Gastrocnemius medialis (tissue), 4 donors: ENCODE results near the gene TLK2. TPM values are rescaled to one million over a fixed set of nuclear protein-coding genes. Genes with fewer than 3 reads are reported as not detected.
"Not testable (repeated sequence)": the region's sequence is repeated elsewhere in the genome, so short reads cannot be mapped to it uniquely, and the experiment has no call there.

Experiments
- ATAC-seq, 2 donors: fragments of 150-250 bp; one replicate each; pipeline ENCODE4 v1.9.1; 2016
- DNase-seq, 2 donors: peaks; one replicate each; pipeline ENCODE4 v3.0.0-alpha.2; 2019
- H3K27ac ChIP-seq, 4 donors: fragments of 200-600 bp; sonication (generic); 1 replicate in 1 of 4; 2 replicates in 3 of 4; pipeline ENCODE4 v1.5.1; 2016 to 2018; ENCODE audit warnings: mild to moderate bottlenecking in 2 of 4, moderate library complexity in 1 of 4
- H3K27me3 ChIP-seq, 3 donors: fragments of 200-600 bp; sonication (generic) in 2 of 3; 1 replicate in 1 of 3; 2 replicates in 2 of 3; pipeline versions ENCODE4 v1.5.1 to v1.6.0; 2016 to 2019; ENCODE audit warnings: mild to moderate bottlenecking in 1 of 3, moderate library complexity in 1 of 3
- H3K36me3 ChIP-seq, 2 donors: fragments of 200-600 bp; sonication (generic) in 1 of 2; one replicate each; pipeline ENCODE4 v1.5.1; 2017 to 2018
- H3K4me1 ChIP-seq, 2 donors: fragments of 200-600 bp; sonication (generic) in 1 of 2; one replicate each; pipeline ENCODE4 v1.5.1; 2016 to 2017; ENCODE audit warnings: mild to moderate bottlenecking in 2 of 2
- H3K4me3 ChIP-seq, 4 donors: fragments of 200-600 bp; sonication (generic) in 3 of 4; 1 replicate in 1 of 4; 2 replicates in 3 of 4; pipeline ENCODE4 v1.5.1; 2016 to 2019; ENCODE audit warnings: mild to moderate bottlenecking in 2 of 4
- H3K9me3 ChIP-seq, 3 donors: fragments of 200-600 bp; sonication (generic) in 2 of 3; 1 replicate in 1 of 3; 2 replicates in 2 of 3; pipeline ENCODE4 v1.5.1; 2016 to 2019
- CTCF ChIP-seq, 5 experiments: fragments of 450-650 bp in 3 of 5; fragments of 200-600 bp in 2 of 5; sonication (generic) in 2 of 5; IDR thresholded peaks in 4 of 5; conservative IDR thresholded peaks in 1 of 5; 1 replicate in 4 of 5; 2 replicates in 1 of 5; pipeline ENCODE4 v1.5.1; 2016 to 2019; ENCODE audit warnings: antibody characterized with exemption in 5 of 5, mild to moderate bottlenecking in 3 of 5, moderate library complexity in 3 of 5
- POLR2A ChIP-seq, 2 donors: fragments of 450-650 bp; IDR thresholded peaks; one replicate each; pipeline ENCODE4 v1.6.1; 2017; ENCODE audit warnings: antibody characterized with exemption in 2 of 2, mild to moderate bottlenecking in 2 of 2, moderate library complexity in 2 of 2
- in situ Hi-C, 4 donors: fragments of 200-750 bp; cut with MboI; loops; one replicate each; pipeline versions ENCODE4 v1.15.0 to v1.8.0; 2017; ENCODE audit warnings: low sequenced_read_pairs in 4 of 4
- intact Hi-C: fragments of 100-400 bp; cut with DNase I; formaldehyde crosslinking; loops from one replicate; pipeline ENCODE4 v1.15.1; 2023; ENCODE audit warnings: low total_unique reads
- total RNA-seq, 4 donors: library from RNA; depleted of rRNA; stranded (reverse); fragments of >200 nt; gene quantifications; one replicate each; pipeline versions ENCODE4 v1.1.0 to v1.2.3, GENCODE V29; 2016

The TLK2 gene
- total RNA-seq, 4 donors from 2014 or later = 28.7 to 51.1 (median 47.3) TPM

GRCh38 chr17:62477718-62478408 is 762 bp upstream of the TLK2 start:
- peak; percentile 24 to 43 for ATAC-seq
- TF ChIP-seq CTCF (IDR thresholded peaks at IDR 0.05 in 4 of 5, conservative IDR thresholded peaks at IDR 0.05 in 1 of 5) = peak in 1 of 5 experiments; percentile 6
- peak in 1 of 2 donors; percentile 21 for DNase-seq

GRCh38 chr17:62478880-62479638 is 434 bp downstream of the TLK2 start:
- H3K9me3 ChIP-seq, H3K27me3 ChIP-seq, H3K36me3 ChIP-seq, in situ Hi-C loops: not testable (repeated sequence)
- TF ChIP-seq POLR2A (IDR thresholded peaks at IDR 0.05) (peak; percentile 48 to 58), CTCF (IDR thresholded peaks at IDR 0.05 in 4 of 5, conservative IDR thresholded peaks at IDR 0.05 in 1 of 5) (peak in 1 of 5 experiments; percentile 9)
- H3K27ac ChIP-seq = peak overlapping the region; percentile 84 to 96 (median 90)
- DNase-seq (peak in 1 of 2 donors; percentile 10), ATAC-seq (peak; percentile 57 to 69)
- intact Hi-C loops = loop anchor here (5.0 kb wide), 1 partner anchor 412 kb away; the partner anchor contains the start of gene MED13
- peaks cover 19 to 35% of the 10 kb centered on the region in 2 donors for H3K4me1 ChIP-seq
- peak overlapping the region; percentile 73 to 87 (median 80) for H3K4me3 ChIP-seq

More at GRCh38 chr17:62477718-62478408, 762 bp upstream of the TLK2 start:
- H3K9me3 ChIP-seq, in situ Hi-C loops, H3K27me3 ChIP-seq, H3K36me3 ChIP-seq: not testable (repeated sequence)
- peak overlapping the region; percentile 70 to 85 (median 74) for H3K4me3 ChIP-seq
- intact Hi-C loops = loop anchor here (5.0 kb wide), 1 partner anchor 411 kb away; the partner anchor contains the start of gene MED13
- H3K27ac ChIP-seq = peak overlapping the region; percentile 84 to 96 (median 90)
- peaks cover 19 to 28% of the 10 kb centered on the region in 2 donors for H3K4me1 ChIP-seq

GRCh38 chr17:62479639-62480258 is 1.1 kb downstream of the TLK2 start:
- H3K4me3 ChIP-seq = peak overlapping the region; percentile 73 to 87 (median 80)
- in situ Hi-C loops, H3K9me3 ChIP-seq, H3K27me3 ChIP-seq, H3K36me3 ChIP-seq: not testable (repeated sequence)
- intact Hi-C loops = loop anchor here (5.0 kb wide), 1 partner anchor 412 kb away; the partner anchor contains the start of gene MED13
- H3K4me1 ChIP-seq = peaks cover 19 to 40% of the 10 kb centered on the region in 2 donors
- ATAC-seq (peak; percentile 20 to 25), DNase-seq (peak; percentile 8 to 13)
- peak overlapping the region; percentile 84 to 96 (median 90) for H3K27ac ChIP-seq

GRCh38 chr17:62482553-62482952 is 3.9 kb downstream of the TLK2 start:
- intact Hi-C loops, H3K27ac ChIP-seq, H3K4me3 ChIP-seq, ATAC-seq, DNase-seq, H3K9me3 ChIP-seq, H3K36me3 ChIP-seq, in situ Hi-C loops, H3K27me3 ChIP-seq: not testable (repeated sequence)
- peaks cover 14 to 35% of the 10 kb centered on the region in 2 donors for H3K4me1 ChIP-seq

GRCh38 chr17:62490990-62491389 is 12.4 kb downstream of the TLK2 start:
- intact Hi-C loops, H3K4me3 ChIP-seq, H3K27ac ChIP-seq, in situ Hi-C loops, H3K27me3 ChIP-seq, H3K9me3 ChIP-seq, DNase-seq, H3K36me3 ChIP-seq, ATAC-seq: not testable (repeated sequence)
- peaks cover 19 to 20% of the 10 kb centered on the region in 2 donors for H3K4me1 ChIP-seq

- H3K9me3 ChIP-seq, H3K4me3 ChIP-seq, H3K36me3 ChIP-seq, ATAC-seq, DNase-seq, in situ Hi-C loops, H3K27ac ChIP-seq, intact Hi-C loops, H3K27me3 ChIP-seq: not testable (repeated sequence)
- peaks cover 19 to 20% of the 10 kb centered on the region in 2 donors for H3K4me1 ChIP-seq
These were observed 14.5 kb downstream of the TLK2 start for GRCh38 chr17:62493049-62493655.

- H3K4me3 ChIP-seq, DNase-seq, intact Hi-C loops, H3K9me3 ChIP-seq, H3K36me3 ChIP-seq, H3K27ac ChIP-seq, in situ Hi-C loops, H3K27me3 ChIP-seq, ATAC-seq: not testable (repeated sequence)
- peaks cover 19 to 23% of the 10 kb centered on the region in 2 donors for H3K4me1 ChIP-seq
These were observed 15.4 kb downstream of the TLK2 start for GRCh38 chr17:62494073-62494472.

GRCh38 chr17:62496344-62496743 is 17.7 kb downstream of the TLK2 start:
- H3K4me1 ChIP-seq = peaks cover 23 to 26% of the 10 kb centered on the region in 2 donors
- H3K27me3 ChIP-seq, H3K27ac ChIP-seq, H3K4me3 ChIP-seq, ATAC-seq, DNase-seq, H3K9me3 ChIP-seq, intact Hi-C loops, in situ Hi-C loops, H3K36me3 ChIP-seq: not testable (repeated sequence)

GRCh38 chr17:62498796-62499195 is 20.2 kb downstream of the TLK2 start:
- H3K9me3 ChIP-seq, intact Hi-C loops, in situ Hi-C loops, ATAC-seq, H3K27ac ChIP-seq, DNase-seq, H3K27me3 ChIP-seq, H3K4me3 ChIP-seq, H3K36me3 ChIP-seq: not testable (repeated sequence)
- peaks cover 10 to 14% of the 10 kb centered on the region in 2 donors for H3K4me1 ChIP-seq
